GM15510 (cell line): Measurements from ENCODE around the gene GABRR2.

Experiments used
- POLR2A ChIP-seq: IDR thresholded peaks from 3 replicates; pipeline ENCODE4 v1.6.1; 2011; ENCODE audit warnings: borderline replicate concordance; ENCODE audit not compliant: insufficient read length; ENCODE audit errors: extremely low read depth

Gene GABRR2

DNA sequence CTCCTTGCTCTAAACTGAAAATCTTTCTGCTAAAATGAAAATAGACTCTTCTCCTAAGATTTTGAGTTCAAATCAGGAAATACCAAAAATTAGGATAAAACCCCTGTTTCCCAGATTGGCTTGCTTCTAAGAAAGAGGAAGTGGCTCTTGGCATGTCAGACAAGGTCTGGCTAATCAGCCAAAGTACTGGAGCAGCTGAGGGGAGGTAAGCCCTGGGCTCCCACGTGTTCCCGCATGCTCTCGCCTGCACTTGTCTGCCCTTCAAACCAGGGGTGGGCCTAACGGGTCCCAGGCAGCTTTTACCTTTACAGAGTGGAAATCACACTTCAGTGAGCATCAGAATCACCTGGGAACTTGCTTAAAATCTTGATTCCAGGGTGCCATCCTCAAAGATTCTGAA is 54.8 kb downstream of the GABRR2 start:
- TF ChIP-seq POLR2A = no peak

DNA sequence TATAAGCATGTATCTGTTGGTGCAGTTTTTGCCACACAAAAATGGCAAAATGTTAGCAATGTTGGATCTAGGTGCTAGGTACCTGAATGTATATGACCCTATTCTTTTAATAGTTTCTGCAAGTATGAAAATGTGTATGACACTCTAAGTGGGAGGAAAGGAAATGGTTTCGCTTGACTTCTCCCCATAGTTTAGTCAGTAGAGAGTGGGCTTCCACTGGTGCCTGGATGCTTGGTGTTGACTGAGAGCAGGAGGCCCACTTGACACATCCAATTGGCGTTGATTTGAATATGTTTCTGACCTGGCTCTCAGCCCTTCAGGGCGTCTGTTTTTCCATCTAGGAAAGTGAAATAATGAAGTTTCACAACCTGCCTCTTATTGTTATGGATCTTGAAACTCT is 56.2 kb downstream of the GABRR2 start:
- no peak for TF ChIP-seq POLR2A

DNA sequence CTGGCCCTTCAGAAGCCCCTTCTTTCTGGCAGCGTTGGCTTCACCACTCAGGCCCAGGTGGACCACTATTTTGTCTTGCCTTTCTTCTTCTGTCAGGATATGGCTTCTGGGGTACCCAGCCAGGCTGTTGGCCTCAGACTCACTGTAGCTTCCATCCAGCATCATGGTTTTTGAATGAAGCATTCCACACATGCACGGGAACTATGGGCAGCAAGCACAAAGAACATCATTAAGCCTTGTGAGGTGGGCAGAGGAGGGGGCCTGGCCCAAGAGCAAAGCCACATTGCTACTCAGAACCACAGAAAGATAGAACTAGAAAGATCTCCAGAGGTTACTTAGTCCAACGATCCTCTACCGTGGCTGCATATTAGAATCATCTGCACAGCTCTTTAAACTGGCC is 57.3 kb downstream of the GABRR2 start:
- no peak for TF ChIP-seq POLR2A

DNA sequence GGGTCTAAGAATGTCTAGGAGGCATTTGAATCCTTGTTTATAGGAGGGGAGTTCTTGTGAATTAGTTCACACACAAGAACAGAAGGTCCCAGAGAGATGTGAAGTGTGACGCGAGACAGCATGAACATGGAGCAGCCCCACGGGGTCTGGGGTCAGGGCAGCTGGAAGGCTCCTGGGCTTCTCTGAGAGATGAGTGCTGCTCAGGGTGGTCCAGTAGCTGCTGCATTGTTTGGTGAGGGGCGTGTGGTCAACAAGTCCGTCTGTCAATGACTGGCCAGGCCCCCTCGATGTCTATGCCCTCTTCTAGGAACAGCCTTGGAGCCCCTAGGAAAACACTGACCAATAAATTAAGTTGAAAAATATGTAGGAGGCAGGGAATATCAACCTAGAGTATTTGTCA is 57.8 kb downstream of the GABRR2 start:
- TF ChIP-seq POLR2A = no peak

DNA sequence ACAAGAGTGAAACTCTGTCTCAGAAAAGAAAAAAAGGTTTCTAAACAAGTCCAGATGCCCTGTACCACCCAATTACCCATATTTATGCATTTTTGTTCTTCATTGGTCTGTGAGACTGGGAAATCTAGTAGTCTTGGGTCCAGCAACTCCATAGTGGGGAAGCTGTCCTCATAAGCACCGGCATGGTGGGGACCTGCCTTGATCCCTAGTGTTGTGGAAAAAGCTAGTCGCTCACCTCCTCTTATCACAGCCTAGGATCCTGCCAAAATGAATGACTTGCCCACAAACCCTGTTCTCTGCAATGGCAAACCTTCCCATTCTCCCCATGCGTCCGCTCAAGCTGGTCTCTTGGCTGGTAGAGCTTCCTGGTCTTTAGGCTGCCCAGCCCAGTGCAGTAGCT is 59.7 kb downstream of the GABRR2 start:
- TF ChIP-seq POLR2A = no peak

DNA sequence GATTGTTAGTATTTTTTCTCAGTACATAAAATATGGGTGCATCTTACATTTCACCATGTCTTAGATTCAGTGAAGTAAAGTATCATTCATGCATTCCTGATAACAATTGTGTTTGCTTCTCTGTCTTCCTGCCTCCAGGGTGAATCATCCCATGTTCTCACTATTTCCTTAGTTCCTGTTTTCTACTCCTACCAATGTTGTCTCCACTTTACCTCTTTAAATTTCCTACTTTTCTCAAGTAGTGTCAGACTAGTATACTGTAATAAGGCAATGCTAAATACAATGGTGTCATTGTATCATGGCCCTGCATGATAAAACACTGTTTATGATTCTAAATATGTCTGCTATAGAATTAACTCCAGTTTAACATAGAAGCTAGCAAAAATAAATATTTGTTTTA is 60.5 kb downstream of the GABRR2 start:
- no peak for TF ChIP-seq POLR2A

DNA sequence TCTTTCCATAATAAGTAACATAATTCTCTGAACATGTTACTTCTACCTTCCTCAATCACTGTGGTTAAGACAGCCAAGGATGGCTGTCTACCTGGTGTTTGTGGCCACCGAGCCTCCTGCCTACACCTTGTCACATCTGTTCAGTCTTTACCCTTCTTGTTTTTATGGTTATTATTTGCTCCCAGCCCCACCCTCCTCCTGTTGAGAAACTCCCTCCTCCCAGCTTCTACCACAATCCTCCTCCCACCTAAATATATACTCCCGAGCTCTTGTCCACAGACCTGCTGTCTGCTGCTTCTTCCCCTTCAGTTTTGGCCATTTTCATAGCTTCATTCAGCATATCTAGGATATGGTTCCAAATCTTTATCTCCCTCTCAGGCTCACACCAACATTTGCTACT is 62.2 kb downstream of the GABRR2 start:
- TF ChIP-seq POLR2A = no peak

DNA sequence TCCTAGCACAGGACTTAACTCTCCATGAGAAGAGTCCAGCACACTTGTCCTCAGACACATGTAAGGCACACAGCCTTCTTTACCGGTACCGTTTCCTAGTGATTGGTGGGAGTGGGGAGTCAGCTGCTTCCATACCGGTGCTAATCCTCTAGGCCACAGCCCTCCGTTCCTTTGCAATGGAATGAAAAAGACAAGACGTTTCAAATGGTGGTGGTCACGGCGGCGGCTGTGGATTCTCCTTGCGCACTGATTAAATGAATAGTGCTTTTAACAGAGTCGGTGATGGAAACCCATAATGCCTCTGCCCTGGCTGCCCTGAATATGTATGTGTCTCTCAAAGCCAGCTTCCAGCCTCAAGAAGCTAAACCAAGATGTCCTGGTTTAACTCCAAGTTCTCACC is 63.1 kb downstream of the GABRR2 start:
- TF ChIP-seq POLR2A = no peak

DNA sequence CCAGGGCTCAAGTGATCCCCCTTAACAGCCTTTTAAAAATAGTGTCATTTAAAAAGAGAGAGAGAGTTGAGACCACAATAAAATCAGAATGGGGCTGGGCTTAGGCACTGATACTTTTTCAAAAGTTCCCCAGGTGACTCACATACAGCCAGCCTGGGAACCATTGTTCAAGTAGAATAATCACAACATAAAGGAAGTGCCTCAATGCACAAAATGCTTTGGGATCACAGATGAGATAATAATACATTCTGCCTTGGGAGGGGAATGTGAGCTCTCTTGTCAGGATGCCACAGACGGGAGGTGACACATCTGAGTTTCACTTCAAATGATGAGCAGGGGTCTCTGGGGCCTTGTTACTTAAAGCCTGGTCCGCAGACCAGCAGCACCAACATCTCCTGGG is 63.9 kb downstream of the GABRR2 start:
- TF ChIP-seq POLR2A = no peak

DNA sequence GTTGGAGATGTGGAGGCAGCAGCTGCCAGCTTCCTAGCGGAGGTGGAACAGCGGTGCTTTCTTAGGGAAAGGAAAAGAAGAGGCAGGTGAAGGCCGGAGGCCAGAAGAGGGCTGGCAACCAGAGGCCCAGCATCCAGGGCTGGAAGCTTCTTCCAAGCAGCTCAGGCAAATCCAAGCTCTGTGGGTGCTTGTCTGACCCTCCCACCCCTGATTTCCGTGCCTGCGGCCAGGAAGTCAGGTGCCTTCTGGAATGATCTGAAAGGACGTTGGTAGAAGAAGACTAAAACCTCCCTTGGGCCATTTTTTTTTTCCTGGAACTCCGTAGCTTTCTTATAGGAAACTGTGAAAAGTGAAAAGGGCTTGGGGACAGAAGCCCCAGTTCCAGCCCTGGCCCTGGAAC is 64.9 kb downstream of the GABRR2 start:
- no peak for TF ChIP-seq POLR2A

DNA sequence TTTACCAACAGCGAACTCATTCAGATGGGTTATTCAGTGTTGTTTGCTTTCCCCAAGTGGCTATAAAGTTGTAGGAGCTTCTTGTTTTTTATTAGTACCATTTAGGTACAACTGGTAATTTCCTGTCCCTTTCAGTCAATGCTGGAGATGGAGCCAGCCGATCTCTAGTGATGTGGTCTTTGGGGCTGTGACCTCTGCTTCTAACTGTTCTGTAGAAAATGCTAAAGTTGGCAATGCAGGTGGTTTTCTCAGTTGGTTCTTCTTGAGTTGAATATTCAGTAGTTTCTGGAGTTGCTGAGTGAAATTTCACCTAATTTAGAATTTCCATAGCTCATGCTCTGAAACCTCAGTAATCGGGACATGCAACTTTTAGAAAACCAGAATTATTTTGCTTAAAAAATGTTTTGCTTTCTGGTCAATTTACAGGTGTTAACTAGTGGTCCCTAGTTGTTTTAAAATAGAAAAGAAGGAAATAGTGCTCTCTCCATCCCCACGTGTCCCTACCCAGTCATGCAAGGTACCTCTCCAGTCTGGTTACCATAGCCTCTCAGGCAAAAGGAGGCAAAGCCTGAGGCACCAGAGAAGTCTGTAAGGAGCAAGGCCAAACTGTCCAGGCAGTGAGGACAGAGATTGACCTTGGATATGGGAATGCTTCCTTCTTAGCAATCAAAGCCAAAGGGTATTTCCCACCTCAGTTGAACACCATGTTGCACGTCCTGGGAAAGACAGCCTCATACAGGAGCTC is 70.7 kb downstream of the GABRR2 start:
- TF ChIP-seq POLR2A = no peak

DNA sequence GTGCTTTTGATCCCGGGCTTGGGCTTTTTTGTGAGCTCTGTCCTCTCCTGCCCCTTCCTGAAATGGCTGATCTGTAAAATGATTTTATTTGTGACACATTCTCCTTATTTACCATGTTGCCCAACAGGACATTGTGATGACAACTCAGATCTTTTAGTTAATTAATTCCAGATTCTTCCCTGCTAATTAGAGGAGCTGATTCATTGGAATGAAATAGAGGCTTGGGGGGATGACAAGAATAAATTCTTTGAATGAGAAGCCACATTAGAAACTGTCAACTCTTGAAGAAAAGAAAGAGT is 71.8 kb downstream of the GABRR2 start:
- TF ChIP-seq POLR2A = no peak

DNA sequence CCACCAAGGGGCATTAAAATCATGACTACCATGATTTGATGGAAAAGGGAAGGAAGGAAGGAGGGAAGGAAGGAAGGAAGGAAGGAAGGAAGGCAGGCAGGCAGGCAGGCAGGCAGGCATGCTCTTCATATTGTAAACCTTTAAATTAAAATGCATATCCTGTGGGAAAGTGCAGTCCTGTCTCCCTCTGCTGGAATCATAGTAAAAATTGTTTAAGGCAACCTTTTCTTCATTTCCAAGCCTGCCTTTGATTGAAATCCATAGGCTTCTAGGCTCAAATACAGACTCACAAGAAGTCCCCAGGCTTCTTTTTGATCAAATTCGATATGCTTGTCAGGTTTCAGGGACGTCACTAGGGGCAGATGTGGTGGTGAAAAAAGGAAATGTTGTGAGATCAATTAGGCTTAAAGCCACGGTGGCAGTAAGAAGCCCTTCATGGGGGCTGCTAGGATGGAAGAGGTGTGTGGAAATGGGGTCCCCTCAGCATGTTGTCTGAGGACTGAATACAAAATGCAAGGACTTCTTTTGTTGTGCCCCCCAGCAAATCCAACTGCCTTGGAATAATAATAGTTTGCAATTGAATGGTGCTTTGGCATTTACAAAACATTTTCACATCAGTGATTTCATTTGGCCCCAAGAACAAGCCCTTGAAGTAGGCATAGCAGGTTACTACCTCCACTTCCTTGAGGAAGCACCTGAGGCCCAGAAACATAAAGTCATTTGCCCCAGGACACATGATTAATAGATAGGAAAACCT is 72.3 kb downstream of the GABRR2 start:
- no peak for TF ChIP-seq POLR2A

DNA sequence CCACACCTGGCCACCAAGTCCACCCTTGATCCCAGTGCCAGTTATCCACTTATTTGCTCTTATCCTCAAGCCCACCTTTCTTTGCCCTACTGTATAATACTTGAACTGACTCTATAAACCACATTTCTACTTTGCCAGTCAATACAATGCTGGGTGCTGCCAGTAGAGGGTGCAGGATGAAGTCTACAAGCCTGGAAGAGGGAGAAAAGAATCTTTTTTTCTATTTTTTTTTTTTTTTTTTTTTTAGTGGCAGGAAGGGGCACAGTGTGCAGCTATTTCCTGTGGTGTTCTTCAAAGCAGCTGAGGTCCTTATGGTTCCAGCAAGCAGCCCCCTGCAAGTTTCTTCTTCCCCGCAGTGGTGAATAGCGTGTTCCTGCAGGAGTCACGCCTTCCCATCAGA is 75.8 kb downstream of the GABRR2 start:
- TF ChIP-seq POLR2A = no peak

DNA sequence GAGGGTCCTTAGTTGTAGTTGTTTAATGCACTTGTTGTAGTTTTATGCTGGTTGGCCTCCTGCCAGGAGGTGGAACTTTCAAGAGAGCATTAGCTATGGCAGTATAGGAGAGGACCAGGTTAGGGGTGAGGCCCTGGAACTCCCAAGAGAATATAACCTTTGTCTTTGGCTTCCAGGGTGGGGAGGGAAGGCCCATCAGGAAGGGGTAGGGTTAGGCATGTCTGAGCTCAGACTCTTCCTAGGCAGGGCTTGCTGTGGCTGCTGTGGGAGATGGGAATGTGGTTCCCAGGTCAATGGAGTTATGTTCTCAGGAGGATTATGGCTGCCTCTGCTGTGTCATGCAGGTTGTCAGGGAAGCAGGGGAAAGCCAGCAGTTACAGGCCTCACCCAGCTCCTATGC is 77.9 kb downstream of the GABRR2 start:
- no peak for TF ChIP-seq POLR2A

DNA sequence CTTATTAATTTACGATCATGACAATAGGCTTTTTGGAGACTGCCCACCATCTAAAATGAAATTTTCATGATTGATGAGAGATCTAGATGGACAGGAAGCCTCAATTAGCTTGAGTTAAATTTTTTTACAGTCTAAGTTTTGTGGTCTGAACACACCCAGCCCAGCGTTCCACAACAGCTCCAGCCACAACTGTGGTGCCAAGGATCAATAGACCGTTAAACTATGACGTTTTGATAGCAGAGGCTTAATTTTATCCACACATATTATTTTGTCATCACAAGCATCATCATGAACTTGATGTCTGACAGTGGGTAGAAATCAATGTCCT is 92.4 kb downstream of the GABRR2 start:
- no peak for TF ChIP-seq POLR2A
